Activated T-cell treated with anti-CD3 and anti-CD28 coated beads for 24 hours (primary cell): ENCODE measurements around the gene PLXNC1.
A peak's percentile ranks its signal among the peaks of the same experiment; 100 is the strongest.

Experiments
- DNase-seq: peaks from one replicate; pipeline ENCODE4 v3.0.0-alpha.2; 2020; ENCODE audit warnings: low read depth

The PLXNC1 gene

GRCh38 chr12:94265539-94265938 lies 117.2 kb downstream of the PLXNC1 start:
- no peak for DNase-seq

GRCh38 chr12:94265966-94266745 lies 117.8 kb downstream of the PLXNC1 start:
- DNase-seq: no peak

GRCh38 chr12:94266796-94267536 lies 118.6 kb downstream of the PLXNC1 start:
- DNase-seq: no peak

- no peak for DNase-seq
Observed at GRCh38 chr12:94267537-94267872, 119.1 kb downstream of the PLXNC1 start.

GRCh38 chr12:94267921-94268471 lies 119.6 kb downstream of the PLXNC1 start:
- DNase-seq: no peak

- no peak for DNase-seq
Observed at GRCh38 chr12:94269316-94269999, 121.1 kb downstream of the PLXNC1 start.

- no peak for DNase-seq
Observed at GRCh38 chr12:94271351-94271750, 123.0 kb downstream of the PLXNC1 start.

- DNase-seq: no peak
Observed at GRCh38 chr12:94272280-94272679, 123.9 kb downstream of the PLXNC1 start.

- DNase-seq: no peak
Observed at GRCh38 chr12:94273272-94273671, 124.9 kb downstream of the PLXNC1 start.

GRCh38 chr12:94276725-94277124 lies 128.3 kb downstream of the PLXNC1 start:
- no peak for DNase-seq

- DNase-seq: no peak
Observed at GRCh38 chr12:94277426-94278000, 129.1 kb downstream of the PLXNC1 start.

- no peak for DNase-seq
Observed at GRCh38 chr12:94280063-94280462, 131.7 kb downstream of the PLXNC1 start.

- DNase-seq: peak; percentile 17
Observed at GRCh38 chr12:94282675-94283074, 134.3 kb downstream of the PLXNC1 start.

GRCh38 chr12:94284046-94284445 lies 135.7 kb downstream of the PLXNC1 start:
- no peak for DNase-seq

- DNase-seq: no peak
Observed at GRCh38 chr12:94284859-94285258, 136.5 kb downstream of the PLXNC1 start.

- no peak for DNase-seq
Observed at GRCh38 chr12:94285943-94286582, 137.7 kb downstream of the PLXNC1 start.

GRCh38 chr12:94286583-94287244 lies 138.3 kb downstream of the PLXNC1 start:
- no peak for DNase-seq

- no peak for DNase-seq
Observed at GRCh38 chr12:94287245-94287628, 138.9 kb downstream of the PLXNC1 start.

- DNase-seq: no peak
Observed at GRCh38 chr12:94289461-94290312, 141.3 kb downstream of the PLXNC1 start.

- DNase-seq: no peak
Observed at GRCh38 chr12:94290353-94290752, 142.0 kb downstream of the PLXNC1 start.
